Parathyroid adenoma (tissue), 2 donors: Measurements from ENCODE around the gene SUSD6.
"Not testable (repeated sequence)": the region's sequence is repeated elsewhere in the genome, so short reads cannot be mapped to it uniquely, and the experiment has no call there.

Experiments
- H2AFZ ChIP-seq: fragments of 300-600 bp; sonication (generic); one replicate; pipeline ENCODE4 v1.7.0; 2017; ENCODE audit warnings: antibody characterized with exemption, mild to moderate bottlenecking
- H3K27ac ChIP-seq: fragments of 300-600 bp; sonication (generic); one replicate; pipeline ENCODE4 v1.7.0; 2017
- H3K27me3 ChIP-seq: fragments of 300-600 bp; sonication (generic); one replicate; pipeline ENCODE4 v1.7.0; 2017; ENCODE audit warnings: low read length; ENCODE audit not compliant: control insufficient read depth, insufficient read depth
- H3K36me3 ChIP-seq: fragments of 300-600 bp; sonication (generic); one replicate; pipeline ENCODE4 v1.7.0; 2017; ENCODE audit warnings: low read length; ENCODE audit not compliant: control insufficient read depth, insufficient read depth
- H3K4me1 ChIP-seq: fragments of 300-600 bp; sonication (generic); one replicate; pipeline ENCODE4 v1.7.0; 2017; ENCODE audit warnings: control low read depth
- H3K4me2 ChIP-seq: fragments of 300-600 bp; sonication (generic); one replicate; pipeline ENCODE4 v1.7.0; 2017; ENCODE audit warnings: low read length
- H3K4me3 ChIP-seq: fragments of 300-600 bp; sonication (generic); one replicate; pipeline ENCODE4 v1.7.0; 2017; ENCODE audit warnings: low read depth, low read length
- H3K79me2 ChIP-seq: fragments of 300-600 bp; sonication (generic); one replicate; pipeline ENCODE4 v1.7.0; 2017; ENCODE audit warnings: control low read depth
- H3K9ac ChIP-seq: fragments of 300-600 bp; sonication (generic); one replicate; pipeline ENCODE4 v1.7.0; 2017; ENCODE audit warnings: mild to moderate bottlenecking
- H3K9me3 ChIP-seq: fragments of 300-600 bp; sonication (generic); one replicate; pipeline ENCODE4 v1.7.0; 2017; ENCODE audit warnings: low read length; ENCODE audit not compliant: control insufficient read depth
- TF ChIP-seq, protein P1 (sequence below): fragments of 300-600 bp; sonication (generic); IDR thresholded peaks from one replicate; pipeline ENCODE4 v1.7.0; 2017; ENCODE audit warnings: antibody characterized with exemption, mild to moderate bottlenecking
- donor health status: primary hyperparathyroidism.

The SUSD6 gene

DNA sequence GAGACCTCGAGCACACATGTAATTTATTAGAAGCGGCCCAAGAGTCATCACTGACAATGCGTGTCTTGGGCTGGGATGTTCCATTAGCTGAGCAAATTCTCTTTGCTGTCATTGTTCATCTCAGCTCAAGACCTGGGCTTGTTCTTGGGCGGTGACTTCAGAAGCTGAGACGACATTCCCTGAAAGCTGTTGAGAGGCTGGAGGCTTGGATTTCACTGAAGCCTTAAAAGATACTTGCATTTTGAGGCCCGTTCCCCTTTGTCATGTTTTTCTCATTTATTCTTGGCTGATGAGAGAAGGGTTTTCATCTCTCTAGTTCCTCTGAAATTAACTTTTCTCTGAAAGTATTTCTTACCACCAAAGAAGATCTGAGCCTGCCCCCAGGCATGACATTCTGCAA, 16.6 kb upstream of the SUSD6 start:
- Histone ChIP-seq H3K9me3 (no peaks in the 10 kb centered on the region), H3K4me2 (no peak overlapping the region), H3K4me1 (no peaks in the 10 kb centered on the region), H3K9ac (no peak overlapping the region), H3K36me3 (no peaks in the 10 kb centered on the region), H3K27ac (no peak overlapping the region), H2AFZ (no peak overlapping the region), H3K79me2 (no peaks in the 10 kb centered on the region), H3K27me3 (no peaks in the 10 kb centered on the region), H3K4me3 (no peak overlapping the region)
- TF ChIP-seq, protein P1, sequence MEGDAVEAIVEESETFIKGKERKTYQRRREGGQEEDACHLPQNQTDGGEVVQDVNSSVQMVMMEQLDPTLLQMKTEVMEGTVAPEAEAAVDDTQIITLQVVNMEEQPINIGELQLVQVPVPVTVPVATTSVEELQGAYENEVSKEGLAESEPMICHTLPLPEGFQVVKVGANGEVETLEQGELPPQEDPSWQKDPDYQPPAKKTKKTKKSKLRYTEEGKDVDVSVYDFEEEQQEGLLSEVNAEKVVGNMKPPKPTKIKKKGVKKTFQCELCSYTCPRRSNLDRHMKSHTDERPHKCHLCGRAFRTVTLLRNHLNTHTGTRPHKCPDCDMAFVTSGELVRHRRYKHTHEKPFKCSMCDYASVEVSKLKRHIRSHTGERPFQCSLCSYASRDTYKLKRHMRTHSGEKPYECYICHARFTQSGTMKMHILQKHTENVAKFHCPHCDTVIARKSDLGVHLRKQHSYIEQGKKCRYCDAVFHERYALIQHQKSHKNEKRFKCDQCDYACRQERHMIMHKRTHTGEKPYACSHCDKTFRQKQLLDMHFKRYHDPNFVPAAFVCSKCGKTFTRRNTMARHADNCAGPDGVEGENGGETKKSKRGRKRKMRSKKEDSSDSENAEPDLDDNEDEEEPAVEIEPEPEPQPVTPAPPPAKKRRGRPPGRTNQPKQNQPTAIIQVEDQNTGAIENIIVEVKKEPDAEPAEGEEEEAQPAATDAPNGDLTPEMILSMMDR, result no peak

- Histone ChIP-seq H3K4me1 (no peaks in the 10 kb centered on the region), H3K79me2 (no peaks in the 10 kb centered on the region), H3K27ac (no peak overlapping the region)
These were observed 16.1 kb upstream of the SUSD6 start for GRCh38 chr14:69595336-69595735.

DNA sequence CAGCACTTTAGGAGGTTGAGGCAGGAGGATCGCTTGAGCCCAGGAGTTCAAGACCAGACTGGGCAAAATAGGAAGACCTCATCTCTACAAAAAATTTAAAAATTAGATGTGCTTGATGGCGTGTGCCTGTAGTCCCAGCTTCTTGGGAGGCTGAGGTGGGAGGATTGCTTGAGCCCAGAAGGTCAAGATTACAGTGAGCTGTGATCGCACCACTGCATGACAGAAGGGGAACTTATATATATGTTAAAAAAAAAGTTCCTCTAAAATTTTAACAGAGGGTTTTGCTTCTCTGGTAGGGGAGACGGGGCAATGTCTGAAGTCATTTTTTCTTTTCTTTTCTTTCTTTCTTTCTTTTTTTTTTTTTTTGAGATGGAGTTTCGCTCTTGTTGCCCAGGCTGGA, 12.0 kb upstream of the SUSD6 start:
- H3K27me3 ChIP-seq, H3K79me2 ChIP-seq, H3K27ac ChIP-seq, H3K4me1 ChIP-seq, H3K4me2 ChIP-seq, H3K4me3 ChIP-seq, H2AFZ ChIP-seq, H3K9ac ChIP-seq, H3K36me3 ChIP-seq, H3K9me3 ChIP-seq: not testable (repeated sequence)

More at GRCh38 chr14:69595336-69595735, 16.1 kb upstream of the SUSD6 start:
- no peak overlapping the region for H3K4me3 ChIP-seq
- no peak overlapping the region for H2AFZ ChIP-seq
- H3K36me3 ChIP-seq, result no peaks in the 10 kb centered on the region
- TF ChIP-seq, protein P1, result no peak
- H3K4me2 ChIP-seq, result no peak overlapping the region
- no peak overlapping the region for H3K9ac ChIP-seq
- H3K27me3 ChIP-seq, result no peaks in the 10 kb centered on the region
- H3K9me3 ChIP-seq, result no peaks in the 10 kb centered on the region

DNA sequence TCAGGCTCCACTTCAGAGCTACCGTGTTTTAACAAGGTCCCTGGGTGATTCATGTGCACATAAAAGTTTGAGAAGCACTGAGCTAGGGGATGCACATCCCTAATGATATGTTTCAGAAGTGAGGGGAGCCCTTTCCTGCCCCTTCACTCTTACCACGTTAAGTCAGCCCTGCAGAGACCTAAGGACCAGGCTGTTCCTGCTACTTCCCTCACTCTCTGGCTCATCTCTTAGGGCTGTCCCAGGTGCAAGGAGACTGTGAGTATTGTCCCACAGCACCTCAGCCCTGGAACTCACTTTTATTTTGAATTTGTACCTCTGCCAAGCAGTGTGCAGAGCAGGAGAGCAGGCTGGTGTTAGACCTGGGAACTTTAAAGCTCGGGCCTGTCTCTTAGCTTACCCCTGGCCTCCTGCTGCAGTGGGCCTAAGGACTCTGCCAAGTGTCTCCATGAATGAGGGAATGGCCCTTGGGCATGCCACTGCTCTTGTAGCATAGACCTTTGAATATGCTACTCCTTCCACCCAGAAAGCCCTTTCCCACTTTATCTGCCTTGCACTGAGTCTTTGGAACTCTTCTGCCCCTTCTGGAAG, 11.0 kb upstream of the SUSD6 start:
- no peaks in the 10 kb centered on the region for H3K9me3 ChIP-seq
- TF ChIP-seq, protein P1, result no peak
- no peak overlapping the region for H3K27ac ChIP-seq
- H3K4me3 ChIP-seq, result no peak overlapping the region
- no peak overlapping the region for H3K9ac ChIP-seq
- no peaks in the 10 kb centered on the region for H3K4me1 ChIP-seq
- no peaks in the 10 kb centered on the region for H3K36me3 ChIP-seq
- H3K4me2 ChIP-seq, result no peak overlapping the region
- no peak overlapping the region for H2AFZ ChIP-seq
- no peaks in the 10 kb centered on the region for H3K79me2 ChIP-seq
- no peaks in the 10 kb centered on the region for H3K27me3 ChIP-seq

DNA sequence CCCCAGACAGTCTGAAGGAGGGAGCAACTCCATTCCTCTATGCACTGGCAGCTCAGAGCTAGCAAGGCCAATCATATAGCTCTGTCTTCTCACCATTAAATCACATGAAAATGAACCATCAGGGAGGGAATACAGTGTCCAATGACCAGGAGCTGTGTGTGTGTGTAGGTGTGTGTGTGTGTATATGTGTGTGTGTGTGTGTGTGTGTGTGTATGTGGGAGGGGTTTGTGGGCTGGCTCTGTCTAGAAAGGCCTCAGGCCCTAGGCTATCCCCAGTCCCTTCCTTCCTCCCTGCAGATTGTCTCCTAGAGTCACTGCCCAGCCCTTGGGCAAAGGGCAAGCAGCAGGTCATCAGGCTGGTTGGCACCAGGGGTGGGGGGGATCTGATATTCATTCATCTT, 5.7 kb upstream of the SUSD6 start:
- Histone ChIP-seq H3K9me3 (no peaks in the 10 kb centered on the region), H3K4me2 (no peak overlapping the region), H3K27ac (no peak overlapping the region), H3K36me3 (no peaks in the 10 kb centered on the region), H3K4me3 (no peak overlapping the region), H3K27me3 (no peaks in the 10 kb centered on the region), H3K9ac (no peak overlapping the region), H3K79me2 (no peaks in the 10 kb centered on the region), H2AFZ (no peak overlapping the region), H3K4me1 (no peaks in the 10 kb centered on the region)
- TF ChIP-seq, protein P1, result no peak
